NCI-H1694 treated with DMSO at 0.1 percent for 48 hours (cell line): ENCODE data around the gene CTSA.
"Not testable (repeated sequence)": the region's sequence is repeated elsewhere in the genome, so short reads cannot be mapped to it uniquely, and the experiment has no call there.

ENCODE experiments used
- DNase-seq: peaks from one replicate; lab custom pipeline; 2025; lab: John Stamatoyannopoulos, UW

Gene CTSA

DNA sequence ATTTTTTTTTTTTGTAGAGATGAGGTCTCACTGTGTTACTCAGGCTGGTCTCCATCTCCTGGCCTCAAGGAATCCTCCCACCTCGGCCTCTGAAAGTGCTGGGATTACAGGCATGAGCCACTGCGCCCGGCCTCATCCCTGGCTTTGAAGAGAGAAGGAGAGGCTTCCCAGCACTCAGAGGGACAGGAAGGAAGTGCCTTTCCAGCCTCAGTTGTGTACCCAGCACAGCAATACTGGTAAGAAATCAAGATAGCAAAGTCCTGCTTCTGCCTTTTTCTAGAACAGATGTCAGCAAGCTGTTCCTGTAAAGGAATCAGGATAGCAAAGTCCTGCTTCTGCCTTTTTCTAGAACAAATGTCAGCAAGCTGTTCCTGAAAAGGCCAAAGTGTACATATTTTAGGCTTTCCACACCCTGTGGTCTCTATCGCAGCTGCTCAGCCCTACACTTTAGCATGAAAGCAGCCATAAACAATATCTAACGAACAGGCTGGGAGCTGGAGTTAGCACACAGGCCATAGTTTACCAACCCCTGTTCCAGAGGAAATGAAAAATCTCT lies 27.1 kb downstream of the CTSA start:
- DNase-seq, result peak; percentile 12

GRCh38 chr20:45918779-45919537 lies 27.8 kb downstream of the CTSA start:
- no peak for DNase-seq

GRCh38 chr20:45919542-45920399 lies 28.6 kb downstream of the CTSA start:
- DNase-seq, result no peak

DNA sequence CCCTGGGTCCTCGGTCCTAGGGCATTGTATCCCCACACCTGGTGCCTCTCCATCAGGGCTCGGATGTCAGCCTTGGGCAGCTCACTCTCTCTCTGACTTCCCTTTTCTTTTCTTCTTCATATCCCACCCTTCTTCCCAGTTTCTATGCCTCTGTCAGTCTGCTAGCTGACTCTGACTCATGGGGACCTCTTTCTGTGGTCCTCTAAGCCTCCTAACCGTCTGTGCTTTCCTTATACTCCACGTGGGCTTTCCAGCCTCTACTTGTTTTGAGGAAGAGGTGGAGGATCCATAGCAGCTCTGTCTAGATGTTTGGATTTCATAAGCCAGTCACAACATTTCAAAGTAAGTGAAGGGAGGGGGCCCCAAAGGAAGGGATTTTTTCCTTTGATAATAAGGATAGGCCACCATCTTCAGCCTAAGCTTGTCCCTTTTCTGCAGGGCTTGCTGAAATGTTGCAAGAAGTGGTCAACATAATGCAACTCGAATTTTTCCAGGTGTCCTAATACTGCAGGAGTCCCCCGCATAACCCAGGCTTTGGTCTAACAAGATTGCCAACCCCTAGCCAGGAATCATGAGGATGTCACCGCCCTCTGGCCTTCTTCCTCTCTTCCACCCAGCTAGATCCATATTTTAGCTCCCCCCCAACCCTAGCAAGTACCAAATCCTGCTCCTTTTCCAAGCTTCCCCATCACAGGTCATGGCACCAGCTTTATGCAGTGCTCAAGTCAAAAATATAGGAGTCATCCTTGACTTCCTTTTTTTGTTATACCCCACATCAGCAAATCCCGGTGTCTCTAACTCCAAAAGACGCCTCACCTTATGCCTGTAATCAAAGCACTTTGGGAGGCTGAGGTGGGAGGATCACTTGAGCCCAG lies 29.6 kb downstream of the CTSA start:
- no peak for DNase-seq

GRCh38 chr20:45921337-45922189 lies 30.4 kb downstream of the CTSA start:
- DNase-seq, result no peak

DNA sequence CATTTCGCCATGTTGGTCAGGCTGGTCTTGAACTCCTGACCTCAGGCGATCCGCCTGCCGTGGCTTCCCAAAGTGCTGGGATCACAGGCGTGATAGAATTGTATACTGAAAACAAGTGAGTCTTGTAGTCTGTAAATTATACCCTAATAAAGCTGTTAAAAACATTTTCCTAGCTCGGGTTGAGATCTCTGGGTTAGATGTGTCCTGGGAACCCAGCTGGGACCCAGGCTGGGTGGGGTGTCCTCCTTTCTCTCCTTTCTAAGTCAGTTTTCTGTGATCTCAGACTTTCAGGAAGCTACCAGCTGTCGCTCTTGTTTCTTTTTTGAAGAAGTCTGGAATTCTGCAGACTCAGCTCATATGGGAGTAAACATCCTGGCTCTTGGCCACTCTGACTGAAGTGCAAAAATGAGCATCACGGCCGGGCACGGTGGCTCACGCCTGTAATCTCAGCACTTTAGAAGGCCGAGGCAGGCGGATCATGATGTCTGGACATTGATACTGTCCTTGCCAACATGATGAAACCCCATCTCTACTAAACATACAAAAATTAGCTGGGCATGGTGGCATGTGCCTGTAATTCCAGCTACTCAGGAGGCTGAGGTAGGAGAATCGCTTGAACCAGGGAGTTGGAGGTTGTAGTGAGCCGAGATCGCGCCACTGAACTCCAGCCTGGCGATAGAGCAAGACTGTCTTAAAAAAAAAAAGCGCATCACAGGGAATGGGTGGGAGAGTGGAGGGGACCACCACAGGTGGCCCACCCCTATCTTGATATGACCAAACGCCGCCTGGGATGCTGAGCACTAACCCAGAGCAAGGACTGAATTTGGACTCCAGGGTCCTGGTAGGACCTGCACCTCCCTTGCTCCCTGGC lies 33.5 kb downstream of the CTSA start:
- DNase-seq, result no peak

DNA sequence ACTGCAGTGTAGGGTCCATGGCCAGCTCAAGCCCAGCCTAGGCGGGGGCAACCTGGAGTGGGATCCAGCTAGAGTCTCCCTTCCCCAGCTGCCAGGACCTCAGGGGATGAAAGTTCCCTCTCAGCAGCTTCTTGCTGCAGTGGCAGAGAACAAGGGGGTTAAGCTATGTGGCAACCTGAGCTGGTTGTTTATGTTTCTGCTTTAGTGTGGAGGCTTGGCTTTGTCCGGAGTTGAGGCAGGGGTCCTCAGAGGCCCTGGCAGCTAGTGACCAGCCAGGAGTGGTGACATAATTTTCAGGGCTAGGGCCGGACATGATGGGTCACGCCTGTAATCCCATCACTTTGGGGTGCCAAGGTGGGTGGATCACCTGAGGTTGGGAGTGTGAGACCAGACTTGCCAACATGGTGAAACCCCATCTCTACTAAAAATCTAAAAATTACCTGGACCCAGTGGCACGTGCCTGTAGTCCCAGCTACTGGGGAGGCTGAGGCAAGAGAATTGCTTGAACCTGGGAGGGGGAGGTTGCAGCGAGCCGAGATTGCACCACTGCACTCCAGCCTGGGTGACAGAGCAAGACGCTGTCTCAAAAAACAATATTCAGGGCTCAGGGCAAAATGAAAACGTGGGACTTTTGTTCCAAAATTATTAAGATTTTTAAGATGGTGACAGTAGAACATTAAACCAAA lies 34.8 kb downstream of the CTSA start:
- no peak for DNase-seq

DNA sequence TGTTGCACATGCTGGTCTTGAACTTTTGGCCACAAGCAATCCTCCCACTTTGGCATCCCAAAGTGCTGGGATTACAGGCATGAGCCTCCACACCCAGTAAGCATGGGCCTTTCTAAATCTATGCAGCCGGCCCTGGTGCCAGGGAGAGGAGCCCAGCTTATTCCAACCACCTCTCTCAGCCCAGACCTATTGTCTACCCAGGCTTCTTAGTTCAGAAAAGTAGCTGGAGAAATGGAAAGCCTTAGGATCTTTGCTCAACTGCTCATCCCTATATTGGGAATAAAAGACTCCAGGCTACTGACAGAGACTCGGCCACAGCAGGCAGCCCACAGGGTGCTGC lies 35.6 kb downstream of the CTSA start:
- no peak for DNase-seq

DNA sequence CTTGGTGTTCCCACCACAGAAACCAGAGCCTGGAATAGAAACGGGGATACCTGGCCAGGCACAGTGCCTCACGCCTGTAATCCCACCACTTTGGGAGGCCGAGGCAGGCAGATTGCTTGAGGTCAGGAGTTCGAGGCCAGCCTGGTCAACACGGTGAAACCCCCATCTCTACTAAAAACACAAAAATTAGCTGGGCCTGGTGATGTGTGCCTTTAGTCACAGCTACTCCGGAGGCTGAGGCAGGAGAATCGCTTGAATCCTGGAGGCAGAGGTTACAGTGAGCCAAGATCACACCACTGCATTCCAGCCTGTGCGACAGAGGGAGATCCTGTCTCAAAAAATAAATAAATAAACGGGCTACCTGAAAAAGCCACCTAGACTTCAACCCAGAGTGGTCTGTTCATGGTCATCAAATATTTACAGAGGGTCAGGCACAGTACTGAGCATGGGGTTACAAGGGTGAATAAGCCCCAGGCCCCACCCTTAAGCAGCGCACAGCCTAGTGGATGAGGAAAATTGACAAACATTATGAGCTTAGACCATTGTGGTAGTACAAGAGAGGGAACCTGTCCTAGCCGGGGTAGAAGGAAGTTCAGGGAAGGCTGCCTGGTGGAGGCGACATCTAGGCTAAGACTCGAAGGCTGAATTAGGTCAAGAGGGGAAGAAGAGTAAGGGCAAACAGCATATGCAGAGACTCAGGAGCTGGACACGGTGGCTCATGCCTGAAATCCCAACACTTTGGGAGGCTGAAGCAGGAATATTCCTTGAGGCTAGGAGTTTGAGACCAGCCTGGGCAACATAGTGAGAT lies 36.1 kb downstream of the CTSA start:
- DNase-seq, result no peak

DNA sequence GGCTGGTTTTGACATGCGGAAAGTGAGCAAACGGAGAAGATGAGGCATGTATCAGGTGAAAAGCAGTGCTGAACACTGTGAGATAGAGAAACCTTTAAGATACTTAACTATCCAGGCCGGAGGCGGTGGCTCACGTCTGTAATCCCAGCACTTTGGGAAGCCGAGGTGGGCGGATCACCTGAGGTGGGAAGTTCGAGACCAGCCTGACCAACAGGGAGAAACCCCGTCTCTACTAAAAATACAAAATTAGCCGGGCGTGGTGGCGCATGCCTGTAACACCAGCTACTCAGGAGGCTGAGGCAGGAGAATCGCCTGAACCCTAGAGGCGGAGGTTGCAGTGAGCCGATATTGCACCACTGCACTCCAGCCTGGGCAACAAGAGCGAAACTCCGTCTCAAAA lies 40.5 kb downstream of the CTSA start:
- not testable (repeated sequence) for DNase-seq

- peak; percentile 64 for DNase-seq
These were observed 42.3 kb downstream of the CTSA start for GRCh38 chr20:45933266-45934045.

GRCh38 chr20:45934046-45934585 lies 43.0 kb downstream of the CTSA start:
- peak; percentile 62 for DNase-seq

DNA sequence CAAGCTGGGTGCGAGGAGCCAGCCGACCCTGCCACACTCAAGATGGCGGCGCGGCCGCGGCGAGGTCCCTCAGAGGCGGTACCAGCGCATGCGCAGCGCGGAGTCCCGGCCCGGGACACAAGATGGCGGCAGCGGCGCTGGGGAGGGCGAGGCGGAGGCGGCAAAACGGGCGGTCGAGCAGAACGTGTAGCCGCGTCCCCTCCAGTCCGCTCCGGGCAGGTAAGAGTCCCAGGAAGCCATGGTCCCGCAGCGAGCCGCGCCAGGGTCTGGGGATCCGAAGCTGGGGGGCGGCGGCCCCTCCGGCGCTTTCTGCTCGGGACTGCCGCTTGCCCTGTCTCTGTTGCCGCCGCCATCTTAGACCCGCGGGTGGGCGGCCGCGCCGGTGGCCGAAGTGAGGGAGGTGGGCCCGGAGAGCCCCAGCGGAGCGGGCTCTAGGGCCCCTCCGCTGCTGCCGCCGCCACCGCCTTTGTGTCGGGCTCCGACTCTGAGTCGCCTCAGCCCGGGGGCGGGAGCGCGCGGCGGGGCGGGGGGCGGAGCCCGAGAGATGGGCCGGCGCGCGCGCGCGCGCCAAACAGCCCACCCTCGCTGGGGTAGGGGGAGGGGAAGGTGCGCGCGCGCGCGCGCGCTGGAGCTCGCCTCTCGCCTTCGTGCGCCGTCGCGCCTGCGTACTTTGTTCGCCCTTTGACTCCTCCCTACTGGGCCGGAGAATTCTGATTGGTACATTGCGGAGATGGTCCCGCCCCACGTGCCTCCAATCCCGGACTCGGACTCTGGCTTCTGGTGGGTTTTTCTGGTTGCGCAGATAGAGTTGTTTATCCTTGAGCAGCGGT lies 43.7 kb downstream of the CTSA start, which contains the start of gene PCIF1:
Gene PCIF1 (plus strand): TSS at position 98 of the 830 bp plus-strand sequence. CDS start 4,317 bp downstream, outside the sequence.
- DNase-seq, result peak; percentile 92

DNA sequence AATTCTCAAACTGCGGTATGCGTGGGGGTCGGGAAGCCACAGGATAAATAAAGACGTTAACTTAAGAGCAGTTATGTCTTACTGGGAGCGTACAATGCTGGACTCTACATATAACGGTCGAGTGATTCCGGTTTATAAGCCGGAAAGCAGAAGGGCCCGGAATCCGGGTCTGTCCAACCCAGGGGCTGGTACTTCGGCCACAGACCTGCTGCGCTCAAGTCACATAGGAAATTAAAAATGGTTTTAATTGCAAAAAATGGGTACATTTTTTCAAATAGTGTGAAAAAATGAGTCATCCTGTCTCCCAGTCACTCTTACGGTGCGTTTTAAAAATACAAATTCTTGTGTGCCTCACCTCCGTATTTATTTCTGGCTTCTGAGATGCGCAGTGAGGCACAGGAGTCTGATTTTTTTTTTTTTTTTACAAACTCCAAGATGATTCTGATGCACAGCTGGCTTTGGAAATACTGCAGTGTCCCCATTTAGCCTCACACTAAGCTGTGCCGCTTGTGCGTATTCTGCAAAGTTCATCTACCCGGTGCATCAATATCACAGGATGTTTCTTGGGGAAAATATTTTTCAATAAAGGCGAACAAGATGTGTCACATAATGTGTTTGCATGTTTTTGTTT lies 44.4 kb downstream of the CTSA start:
- no peak for DNase-seq

- no peak for DNase-seq
These were observed 46.6 kb downstream of the CTSA start for GRCh38 chr20:45937765-45938164.
